ENCODE measurements around the gene COLQ.

- TF ChIP-seq, protein P1, sequence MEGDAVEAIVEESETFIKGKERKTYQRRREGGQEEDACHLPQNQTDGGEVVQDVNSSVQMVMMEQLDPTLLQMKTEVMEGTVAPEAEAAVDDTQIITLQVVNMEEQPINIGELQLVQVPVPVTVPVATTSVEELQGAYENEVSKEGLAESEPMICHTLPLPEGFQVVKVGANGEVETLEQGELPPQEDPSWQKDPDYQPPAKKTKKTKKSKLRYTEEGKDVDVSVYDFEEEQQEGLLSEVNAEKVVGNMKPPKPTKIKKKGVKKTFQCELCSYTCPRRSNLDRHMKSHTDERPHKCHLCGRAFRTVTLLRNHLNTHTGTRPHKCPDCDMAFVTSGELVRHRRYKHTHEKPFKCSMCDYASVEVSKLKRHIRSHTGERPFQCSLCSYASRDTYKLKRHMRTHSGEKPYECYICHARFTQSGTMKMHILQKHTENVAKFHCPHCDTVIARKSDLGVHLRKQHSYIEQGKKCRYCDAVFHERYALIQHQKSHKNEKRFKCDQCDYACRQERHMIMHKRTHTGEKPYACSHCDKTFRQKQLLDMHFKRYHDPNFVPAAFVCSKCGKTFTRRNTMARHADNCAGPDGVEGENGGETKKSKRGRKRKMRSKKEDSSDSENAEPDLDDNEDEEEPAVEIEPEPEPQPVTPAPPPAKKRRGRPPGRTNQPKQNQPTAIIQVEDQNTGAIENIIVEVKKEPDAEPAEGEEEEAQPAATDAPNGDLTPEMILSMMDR (IDR thresholded peaks at IDR 0.05; ENCODE audit: borderline replicate concordance, extremely low read depth, low read length, poor library complexity, severe bottlenecking) = no peak
- TF ChIP-seq EZH2 (IDR thresholded peaks at IDR 0.05; ENCODE audit: borderline replicate concordance, low read depth, low read length, severe bottlenecking) = no peak
These were observed 7.5 kb upstream of the COLQ start for GRCh38 chr3:15528854-15529537.
